ENCODE data around the gene CAB39L. TPM values are rescaled to one million over a fixed set of nuclear protein-coding genes. Genes with fewer than 3 reads are reported as not detected.
A peak's percentile ranks its signal among the peaks of the same experiment; 100 is the strongest.

CAB39L gene
- total RNA-seq, 1 donor: 19.9 TPM

DNA sequence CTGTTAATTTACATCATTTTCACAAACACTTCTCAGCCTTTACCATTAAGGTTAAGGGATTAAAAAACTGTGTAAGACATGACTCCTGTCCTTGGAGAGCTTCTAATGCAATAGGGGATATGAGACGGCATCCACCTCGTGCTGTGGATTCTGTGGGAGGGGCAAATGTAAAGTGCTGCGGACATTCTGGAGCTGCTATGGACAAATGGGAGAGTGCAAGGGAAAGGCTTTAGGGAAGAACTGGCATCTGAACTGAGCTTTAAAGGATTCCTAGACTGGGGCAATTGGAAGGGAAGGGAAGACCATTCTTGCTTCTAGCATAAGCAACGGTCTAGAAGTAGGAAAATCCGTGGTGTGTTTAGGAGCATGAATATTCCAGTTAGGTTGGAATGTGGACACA, 164.8 kb downstream of the CAB39L start:
- TF ChIP-seq, protein P1, sequence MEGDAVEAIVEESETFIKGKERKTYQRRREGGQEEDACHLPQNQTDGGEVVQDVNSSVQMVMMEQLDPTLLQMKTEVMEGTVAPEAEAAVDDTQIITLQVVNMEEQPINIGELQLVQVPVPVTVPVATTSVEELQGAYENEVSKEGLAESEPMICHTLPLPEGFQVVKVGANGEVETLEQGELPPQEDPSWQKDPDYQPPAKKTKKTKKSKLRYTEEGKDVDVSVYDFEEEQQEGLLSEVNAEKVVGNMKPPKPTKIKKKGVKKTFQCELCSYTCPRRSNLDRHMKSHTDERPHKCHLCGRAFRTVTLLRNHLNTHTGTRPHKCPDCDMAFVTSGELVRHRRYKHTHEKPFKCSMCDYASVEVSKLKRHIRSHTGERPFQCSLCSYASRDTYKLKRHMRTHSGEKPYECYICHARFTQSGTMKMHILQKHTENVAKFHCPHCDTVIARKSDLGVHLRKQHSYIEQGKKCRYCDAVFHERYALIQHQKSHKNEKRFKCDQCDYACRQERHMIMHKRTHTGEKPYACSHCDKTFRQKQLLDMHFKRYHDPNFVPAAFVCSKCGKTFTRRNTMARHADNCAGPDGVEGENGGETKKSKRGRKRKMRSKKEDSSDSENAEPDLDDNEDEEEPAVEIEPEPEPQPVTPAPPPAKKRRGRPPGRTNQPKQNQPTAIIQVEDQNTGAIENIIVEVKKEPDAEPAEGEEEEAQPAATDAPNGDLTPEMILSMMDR (IDR thresholded peaks at IDR 0.05; ENCODE audit: insufficient read depth, low read length): no peak

DNA sequence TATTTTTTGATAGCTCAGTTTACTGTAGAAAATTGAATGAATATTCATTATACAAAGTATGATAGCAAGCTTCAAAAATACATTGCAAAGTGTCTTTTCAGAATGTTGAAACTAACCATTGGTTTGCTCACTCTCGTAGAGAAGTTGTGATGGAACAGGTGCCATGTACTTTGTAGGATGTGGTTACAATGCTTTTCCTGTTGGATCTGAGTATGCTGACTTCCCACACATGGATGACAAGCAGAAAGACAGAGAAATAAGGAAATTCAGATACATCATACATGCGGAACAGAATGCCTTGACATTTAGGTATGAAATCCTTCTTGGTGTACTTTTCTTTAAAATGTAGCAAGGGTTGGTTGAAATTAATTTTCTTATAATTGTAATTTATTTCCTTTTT, 165.7 kb downstream of the CAB39L start:
- no peak for DNase-seq (ENCODE audit: low read depth)
- no peak overlapping the region for H3K4me3 ChIP-seq (ENCODE audit: low read depth, low read length)
- TF ChIP-seq, protein P1 (IDR thresholded peaks at IDR 0.05; ENCODE audit: insufficient read depth, low read length): no peak

More for the DNA sequence above, 164.8 kb downstream of the CAB39L start:
- H3K4me3 ChIP-seq (ENCODE audit: low read depth, low read length): no peak overlapping the region
- DNase-seq (ENCODE audit: low read depth): no peak

DNA sequence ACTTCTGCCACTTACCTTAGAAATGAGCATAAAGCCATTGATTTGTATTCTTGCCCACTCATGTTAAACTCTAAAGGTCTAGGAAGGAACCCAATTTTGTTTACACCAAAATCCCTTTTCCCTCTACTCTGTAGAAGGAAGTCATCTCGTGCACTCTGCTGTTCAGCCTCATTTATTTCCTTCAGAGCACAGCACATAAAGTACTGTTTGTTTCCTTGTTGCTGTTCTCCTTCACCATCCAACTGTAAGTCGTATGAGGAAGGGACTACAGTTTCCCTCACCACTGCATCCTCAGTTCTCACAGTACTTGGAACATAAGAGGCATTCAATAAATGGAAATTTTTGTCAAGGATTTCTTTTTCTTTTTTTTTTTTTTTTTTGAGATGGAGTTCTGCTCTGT, 171.6 kb downstream of the CAB39L start:
- TF ChIP-seq, protein P1 (IDR thresholded peaks at IDR 0.05; ENCODE audit: insufficient read depth, low read length): no peak
- no peak overlapping the region for H3K4me3 ChIP-seq (ENCODE audit: low read depth, low read length)
- DNase-seq (ENCODE audit: low read depth): no peak

DNA sequence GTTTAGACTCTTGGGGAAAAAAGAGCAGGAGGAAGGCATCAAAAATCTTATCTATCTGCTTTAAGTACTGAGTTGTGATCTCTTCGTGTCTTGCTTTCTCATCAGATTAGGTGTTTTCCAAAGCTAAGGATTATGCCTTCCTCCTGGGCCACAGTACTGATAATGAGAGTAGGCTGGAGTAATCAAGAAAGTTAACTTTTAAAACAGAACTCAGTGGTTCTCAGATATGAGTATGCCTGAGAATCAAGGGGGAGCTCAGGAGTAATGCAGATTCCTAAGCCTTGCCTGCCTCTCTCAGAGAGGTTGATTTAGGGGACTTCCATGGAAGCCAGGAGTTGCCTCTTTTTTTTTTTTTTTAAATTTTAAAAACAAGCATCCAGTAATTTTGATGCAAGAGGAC, 172.6 kb downstream of the CAB39L start:
- TF ChIP-seq, protein P1 (IDR thresholded peaks at IDR 0.05; ENCODE audit: insufficient read depth, low read length): no peak
- H3K4me3 ChIP-seq (ENCODE audit: low read depth, low read length): no peak overlapping the region
- no peak for DNase-seq (ENCODE audit: low read depth)

DNA sequence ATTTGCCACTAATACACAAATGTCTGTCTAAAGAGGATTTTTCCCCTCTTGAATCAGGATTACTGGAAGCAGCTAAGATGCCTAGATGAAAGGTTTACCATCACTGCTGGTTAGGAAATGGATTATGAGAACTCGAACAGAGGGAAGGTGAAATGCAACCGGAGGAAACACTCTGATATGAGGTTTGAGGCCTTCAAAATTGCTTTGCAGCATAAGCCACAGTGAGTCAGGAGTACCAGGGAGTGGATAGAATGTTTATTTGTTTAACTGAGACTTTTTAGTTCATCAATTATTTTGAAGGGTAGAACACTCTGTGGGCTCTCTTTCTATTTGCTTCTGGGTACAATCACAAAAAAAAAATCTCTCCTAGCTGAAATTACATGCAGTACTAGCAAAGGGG, 178.0 kb downstream of the CAB39L start:
- no peak overlapping the region for H3K4me3 ChIP-seq (ENCODE audit: low read depth, low read length)
- peak; percentile 34 for DNase-seq (ENCODE audit: low read depth)
- TF ChIP-seq, protein P1 (IDR thresholded peaks at IDR 0.05; ENCODE audit: insufficient read depth, low read length): no peak

DNA sequence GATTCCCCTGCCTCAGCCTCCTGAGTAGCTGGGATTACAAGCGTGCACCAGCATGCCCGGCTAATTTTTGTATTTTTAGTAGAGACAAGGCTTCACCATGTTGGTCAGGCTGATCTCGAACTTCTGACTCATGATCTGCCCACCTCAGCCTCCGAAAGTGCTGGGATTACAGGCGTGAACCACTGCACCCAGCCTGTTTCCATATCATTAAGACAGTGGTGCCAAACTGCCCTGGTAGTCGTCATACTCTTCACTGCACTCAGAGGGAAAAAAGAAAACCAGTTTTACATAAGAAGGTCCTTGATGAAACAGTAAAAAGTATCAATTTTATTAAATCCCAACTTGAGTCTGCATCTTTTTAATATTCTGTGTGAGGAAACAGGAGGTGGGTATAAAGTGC, 181.2 kb downstream of the CAB39L start:
- DNase-seq (ENCODE audit: low read depth): no peak
- no peak overlapping the region for H3K4me3 ChIP-seq (ENCODE audit: low read depth, low read length)
- TF ChIP-seq, protein P1 (IDR thresholded peaks at IDR 0.05; ENCODE audit: insufficient read depth, low read length): no peak

DNA sequence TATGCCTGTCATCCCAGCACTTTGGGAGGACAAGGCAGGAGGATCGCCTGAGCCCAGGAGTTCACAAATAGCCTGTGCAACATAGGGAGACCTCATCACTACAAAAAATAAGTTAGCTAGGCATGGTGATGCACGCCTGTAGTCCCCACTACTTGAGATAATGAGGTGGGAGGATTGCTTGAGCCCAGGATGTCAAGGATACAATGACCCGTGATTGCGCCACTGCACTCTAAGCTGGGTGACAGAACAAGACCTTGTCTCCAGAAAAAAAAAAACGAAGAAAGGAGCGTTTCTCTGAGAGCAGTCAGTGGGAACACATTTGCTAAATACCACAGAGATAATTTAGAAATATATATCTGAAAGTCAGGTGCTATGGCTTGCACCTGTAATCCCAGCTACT, 184.3 kb downstream of the CAB39L start:
- no peak overlapping the region for H3K4me3 ChIP-seq (ENCODE audit: low read depth, low read length)
- DNase-seq (ENCODE audit: low read depth): no peak
- TF ChIP-seq, protein P1 (IDR thresholded peaks at IDR 0.05; ENCODE audit: insufficient read depth, low read length): no peak

All from fibroblast of the aortic adventitia (primary cell).